IPS DF 19.7 (cell line): ENCODE data around the gene COP1.
"Not testable (repeated sequence)": the region's sequence is repeated elsewhere in the genome, so short reads cannot be mapped to it uniquely, and the experiment has no call there.

Experiments used
- DNase-seq: peaks from one replicate; pipeline ENCODE4 v3.0.0-alpha.2; 2013; ENCODE audit warnings: low read depth, low spot score

The COP1 gene

DNA sequence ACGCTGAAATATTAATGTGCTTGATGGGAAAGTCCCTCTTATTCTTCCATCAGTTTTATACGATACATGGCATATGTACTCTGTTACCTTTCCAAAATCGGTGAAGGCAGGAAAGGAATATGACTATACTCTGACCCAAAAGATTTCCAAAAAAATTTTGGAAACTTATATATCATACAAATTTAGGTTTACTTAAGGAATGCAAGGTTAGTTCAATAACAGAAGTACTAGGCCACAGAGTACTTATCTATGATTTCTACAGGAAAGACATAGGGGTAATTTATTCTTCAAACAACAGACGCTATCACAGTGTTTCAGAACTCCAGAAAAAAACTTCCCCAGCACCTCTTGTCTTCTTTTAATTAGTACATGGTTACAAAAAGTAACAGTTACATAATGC lies 84.8 kb downstream of the COP1 start:
- DNase-seq, result no peak

DNA sequence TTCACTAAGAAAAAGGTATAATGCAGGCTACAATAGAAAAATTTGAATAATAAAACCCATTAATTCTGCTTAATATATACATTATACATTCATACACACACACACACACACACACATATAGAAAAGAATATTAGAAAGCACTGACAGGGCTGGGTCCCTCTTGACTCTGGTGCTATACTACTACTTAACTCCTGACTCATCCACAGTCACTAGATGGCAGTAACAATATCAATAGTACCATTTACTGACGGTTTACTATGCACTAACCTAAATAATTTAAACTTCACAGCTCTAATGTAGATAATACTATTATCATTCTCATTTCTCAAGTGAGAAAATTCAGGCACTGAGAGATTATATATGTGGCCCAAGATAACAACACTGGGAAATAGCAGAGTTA lies 87.5 kb downstream of the COP1 start:
- DNase-seq, result no peak

- DNase-seq, result no peak
These were observed 88.1 kb downstream of the COP1 start for GRCh38 chr1:176118985-176119384.

DNA sequence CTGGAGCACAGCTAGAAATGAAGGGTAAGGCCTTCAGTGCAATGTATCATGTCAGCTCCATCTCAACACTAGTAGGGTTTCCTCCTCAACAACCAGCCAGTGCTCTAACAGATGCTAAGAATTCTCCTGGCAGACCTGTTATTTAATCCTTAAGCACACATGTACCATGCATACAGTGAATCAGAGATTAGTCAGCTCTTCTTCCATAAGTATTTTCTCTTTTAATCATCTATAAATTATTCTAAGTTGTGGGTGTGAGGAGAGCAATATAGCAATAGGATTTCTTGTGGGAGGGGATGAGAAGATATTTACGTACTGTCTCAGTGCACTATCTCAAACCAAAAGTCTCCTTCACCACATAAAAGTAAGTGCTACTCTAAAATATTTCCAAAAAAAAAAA lies 95.3 kb downstream of the COP1 start:
- no peak for DNase-seq

- DNase-seq, result no peak
These were observed 96.9 kb downstream of the COP1 start for GRCh38 chr1:176110203-176110602.

DNA sequence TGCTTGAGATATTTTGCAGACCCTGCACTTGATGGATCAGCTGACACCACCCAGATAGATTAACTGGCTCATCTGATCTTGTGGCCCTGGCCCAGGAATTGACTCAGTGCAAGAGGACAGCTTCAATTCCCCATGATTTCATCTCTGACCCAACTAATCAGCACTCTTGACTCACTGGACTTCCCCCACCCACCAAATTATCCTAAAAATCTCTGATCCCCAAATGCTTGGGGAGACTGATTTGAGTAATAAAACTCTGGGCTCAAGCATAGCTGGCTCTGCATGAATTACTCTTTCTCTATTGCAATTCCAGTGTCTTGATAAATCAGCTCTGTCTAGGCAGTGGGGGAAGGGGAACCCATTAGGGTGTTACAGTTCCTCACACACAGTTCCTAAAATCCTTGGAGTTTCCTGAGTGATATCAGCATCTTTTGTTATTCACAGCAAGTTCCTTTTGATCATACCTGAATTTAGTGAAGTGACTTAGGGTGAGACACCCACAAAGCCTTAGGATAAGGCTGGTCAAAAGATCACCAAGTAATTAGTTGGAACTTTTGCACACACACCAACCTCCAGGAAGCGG lies 104.2 kb downstream of the COP1 start:
- no peak for DNase-seq

DNA sequence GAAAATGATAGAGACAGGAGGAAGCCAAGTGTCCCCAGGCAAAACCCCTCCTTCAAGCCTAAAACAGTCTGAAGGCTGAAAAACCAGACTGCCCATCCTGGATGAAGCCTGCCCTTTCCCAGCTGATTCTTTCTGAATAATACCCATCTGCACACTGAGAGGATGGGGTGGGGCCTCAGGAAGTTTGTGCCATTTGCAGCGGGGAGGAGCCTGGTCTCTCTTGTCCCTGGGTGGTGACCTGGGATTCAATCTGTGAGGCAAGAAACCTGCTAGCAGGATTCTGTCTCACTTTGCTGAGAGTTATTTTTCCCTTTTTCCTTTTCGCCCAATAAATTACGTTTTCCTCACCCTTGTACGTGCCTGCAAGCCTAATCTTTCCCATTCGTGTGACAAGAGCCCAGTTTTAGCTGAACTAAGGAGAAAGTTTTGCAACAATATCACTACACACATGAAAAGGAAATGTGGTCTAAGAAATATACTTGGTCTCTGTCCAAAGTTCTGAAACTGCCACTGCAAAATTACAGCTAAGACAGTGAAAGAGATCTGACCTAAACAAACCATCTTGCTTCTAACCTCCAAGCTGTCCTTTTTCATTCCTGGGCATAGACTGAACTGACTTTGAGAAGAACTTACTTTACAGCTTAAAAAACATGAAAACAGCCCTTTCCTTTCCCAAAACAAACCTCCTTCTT lies 105.0 kb downstream of the COP1 start:
- DNase-seq, result no peak

GRCh38 chr1:176098560-176098959 lies 108.5 kb downstream of the COP1 start:
- no peak for DNase-seq

DNA sequence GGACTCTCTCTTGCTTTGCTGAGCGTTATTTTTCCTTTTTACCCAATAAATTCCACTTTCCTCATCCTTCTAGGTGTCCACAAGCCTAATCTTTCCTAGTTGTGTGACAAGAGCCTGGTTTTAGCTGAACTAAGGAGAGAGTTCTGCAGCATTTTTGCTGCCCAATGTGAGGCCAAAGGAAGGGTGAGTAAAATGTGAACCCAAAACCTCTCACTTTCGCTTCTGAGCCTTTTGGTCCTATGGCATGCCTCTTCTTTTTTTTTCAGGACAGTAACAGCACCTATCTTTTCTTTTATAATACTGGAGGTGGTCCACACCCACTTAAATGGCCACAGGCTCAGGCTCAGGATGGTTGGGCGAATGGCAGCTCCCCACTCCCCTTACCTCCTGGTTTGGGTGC lies 111.1 kb downstream of the COP1 start:
- no peak for DNase-seq

DNA sequence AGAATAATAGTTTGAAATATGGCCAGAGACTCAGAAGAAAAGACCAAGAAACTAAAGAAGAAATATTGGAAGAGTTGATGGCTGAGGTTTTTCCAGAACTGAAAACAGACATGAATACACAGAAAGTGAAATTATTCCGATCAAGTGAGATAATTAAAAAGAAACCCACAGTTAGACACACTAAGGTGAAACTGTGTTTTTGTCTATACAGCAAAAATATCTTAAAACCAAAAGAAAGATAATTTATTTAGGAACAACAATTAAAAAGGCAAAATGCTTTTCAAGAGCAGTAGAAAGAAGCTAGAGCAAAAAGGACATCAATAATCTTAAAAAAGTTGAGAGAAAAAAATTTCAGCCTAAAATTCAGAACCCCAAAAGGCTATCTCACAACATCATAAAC lies 116.3 kb downstream of the COP1 start:
- no peak for DNase-seq

DNA sequence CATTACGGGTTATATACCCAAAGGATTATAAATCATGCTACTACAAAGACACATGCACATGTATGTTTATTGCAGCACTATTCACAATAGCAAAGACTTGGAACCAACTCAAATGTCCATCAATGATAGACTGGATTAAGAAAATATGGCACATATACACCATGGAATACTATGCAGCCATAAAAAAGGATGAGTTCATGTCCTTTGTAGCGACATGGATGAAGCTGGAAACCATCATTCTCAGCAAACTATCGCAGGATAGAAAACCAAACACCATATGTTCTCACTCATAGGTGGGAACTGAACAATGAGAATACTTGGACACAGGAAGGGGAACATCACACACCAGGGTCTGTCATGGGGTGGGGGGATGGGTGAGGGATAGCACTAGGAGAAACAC lies 119.3 kb downstream of the COP1 start:
- not testable (repeated sequence) for DNase-seq

DNA sequence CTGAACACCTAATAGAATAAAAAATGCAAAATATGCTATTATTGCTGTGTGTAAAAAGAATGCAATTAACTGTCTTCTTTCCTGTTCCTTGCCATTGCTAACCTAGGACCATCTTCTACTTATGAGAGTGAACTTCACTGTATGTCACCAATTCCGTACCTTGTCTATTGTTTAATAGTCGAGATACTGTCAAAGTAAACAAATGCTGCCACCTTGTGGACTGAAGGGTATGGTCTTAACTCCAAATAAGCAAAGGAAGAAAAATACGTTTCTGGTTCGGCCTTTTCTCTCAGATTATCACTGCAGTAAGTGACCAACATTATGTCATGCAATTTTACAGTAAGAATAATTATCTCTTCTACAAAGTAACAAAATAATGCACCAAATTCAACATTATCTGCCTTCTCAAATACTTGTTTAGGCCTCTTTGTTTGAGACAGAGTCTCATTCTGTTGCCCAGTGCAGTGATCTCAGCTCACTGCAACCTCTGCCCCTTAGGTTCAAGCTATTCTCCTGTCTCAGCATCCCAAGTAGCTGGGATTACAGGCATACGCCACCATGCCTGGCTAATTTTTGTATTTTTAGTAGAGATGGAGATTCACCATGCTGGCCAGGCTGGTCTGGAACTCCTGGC lies 133.4 kb downstream of the COP1 start:
- DNase-seq, result peak; percentile 20

DNA sequence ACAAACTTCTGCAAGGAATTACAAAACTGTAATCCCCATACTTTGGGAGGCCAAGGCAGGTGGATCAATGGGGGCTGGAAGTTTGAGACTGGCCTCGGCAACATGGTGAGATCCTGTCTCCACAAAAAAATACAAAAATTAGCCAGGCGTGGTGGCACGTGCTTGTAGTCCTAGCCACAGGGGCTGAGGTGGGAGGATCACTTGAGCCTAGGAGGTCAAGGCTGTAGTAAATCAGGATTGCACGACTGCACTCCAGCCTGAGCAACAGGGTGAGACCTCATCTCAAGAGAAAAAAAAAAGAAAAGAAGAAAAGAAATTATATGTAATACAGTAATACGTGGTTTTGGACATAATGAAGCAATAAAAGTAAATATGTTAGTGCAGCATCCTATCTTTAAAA lies 138.2 kb downstream of the COP1 start:
- DNase-seq, result no peak

GRCh38 chr1:176068256-176068655 lies 138.8 kb downstream of the COP1 start:
- DNase-seq, result no peak

DNA sequence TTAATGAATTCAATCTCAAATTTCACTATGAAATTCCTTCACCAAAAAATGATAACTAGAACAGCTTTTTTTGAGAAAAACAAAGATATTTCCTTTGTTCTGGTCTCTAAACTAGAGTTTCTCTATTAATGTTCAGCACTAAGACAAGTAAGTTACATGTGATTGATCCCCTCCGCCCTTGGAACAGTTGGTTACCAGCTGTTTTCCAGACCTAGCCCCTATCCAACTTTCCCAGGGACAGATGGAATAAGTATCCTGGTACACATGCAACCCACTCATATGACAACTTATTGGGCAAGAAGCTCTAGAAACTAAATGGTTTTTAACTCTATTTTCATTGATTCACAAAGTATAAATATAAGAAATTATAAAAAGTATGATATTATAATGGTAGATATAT lies 140.4 kb downstream of the COP1 start:
- no peak for DNase-seq

GRCh38 chr1:176058686-176059085 lies 148.4 kb downstream of the COP1 start:
- no peak for DNase-seq

- DNase-seq, result no peak
These were observed 150.8 kb downstream of the COP1 start for GRCh38 chr1:176056312-176056711.

GRCh38 chr1:176055398-176055797 lies 151.7 kb downstream of the COP1 start:
- no peak for DNase-seq

- no peak for DNase-seq
These were observed 155.1 kb downstream of the COP1 start for GRCh38 chr1:176051902-176052518.

- DNase-seq, result no peak
These were observed 155.7 kb downstream of the COP1 start for GRCh38 chr1:176051402-176051801.

- no peak for DNase-seq
These were observed 157.5 kb downstream of the COP1 start for GRCh38 chr1:176049582-176049981.

DNA sequence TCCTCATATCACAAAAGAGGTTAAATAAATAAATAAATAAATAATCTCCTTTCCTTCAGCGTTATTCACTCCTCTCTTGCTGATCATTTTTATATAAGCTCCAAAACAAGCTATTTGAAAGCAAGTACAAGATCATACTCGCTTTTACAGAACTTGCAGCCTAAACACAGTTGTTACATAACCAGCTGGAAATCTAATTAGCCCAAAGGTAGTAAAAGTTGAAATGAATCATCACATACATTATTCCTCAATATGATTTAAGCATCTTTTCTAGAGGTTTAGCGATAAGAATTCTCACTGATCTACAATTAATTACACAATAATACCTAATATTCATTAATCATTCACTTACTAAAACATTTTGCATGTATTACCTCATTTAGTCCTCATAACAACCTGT lies 160.2 kb downstream of the COP1 start:
- no peak for DNase-seq

GRCh38 chr1:176043537-176043936 lies 163.5 kb downstream of the COP1 start:
- DNase-seq, result no peak
